ENCODE measurements around the gene PRSS33. TPM values are rescaled to one million over a fixed set of nuclear protein-coding genes. Genes with fewer than 3 reads are reported as not detected.

PRSS33 gene
- total RNA-seq, 2 donors from 2014 or later: not detected

- intact Hi-C loops (cut with DNase I, micrococcal nuclease): no loop called here
- peak; percentile 90 for ATAC-seq
Measured at GRCh38 chr16:2752035-2752849, 35.1 kb downstream of the PRSS33 start, which contains the start of gene SRRM2. TSS of gene SRRM2 (plus strand) at chr16:2752638. CDS start at chr16:2756365, 3,727 bp downstream.

GRCh38 chr16:2751577-2752034 lies 35.8 kb downstream of the PRSS33 start:
- DNase-seq: peak in 1 of 2 donors; percentile 40
- intact Hi-C loops (cut with DNase I, micrococcal nuclease): no loop called here
- no peak for ATAC-seq

More at GRCh38 chr16:2752035-2752849, 35.1 kb downstream of the PRSS33 start, which contains the start of gene SRRM2:
- DNase-seq: peak; percentile 94 to 97

- intact Hi-C loops (cut with DNase I, micrococcal nuclease): no loop called here
- DNase-seq: no peak
- no peak for ATAC-seq
Measured at GRCh38 chr16:2749936-2750335, 37.4 kb downstream of the PRSS33 start.

GRCh38 chr16:2749476-2749875 lies 37.9 kb downstream of the PRSS33 start:
- ATAC-seq (no peak), DNase-seq (no peak)
- intact Hi-C loops (cut with DNase I, micrococcal nuclease): no loop called here

- DNase-seq (no peak), ATAC-seq (no peak)
- intact Hi-C loops (cut with DNase I, micrococcal nuclease): no loop called here
Measured at GRCh38 chr16:2748757-2749455, 38.5 kb downstream of the PRSS33 start.

GRCh38 chr16:2745961-2746360 lies 41.4 kb downstream of the PRSS33 start:
- DNase-seq (no peak), ATAC-seq (no peak)
- intact Hi-C loops (cut with DNase I, micrococcal nuclease): no loop called here

GRCh38 chr16:2745116-2745890 lies 42.1 kb downstream of the PRSS33 start:
- no peak for DNase-seq
- ATAC-seq: no peak
- intact Hi-C loops (cut with DNase I, micrococcal nuclease): no loop called here

GRCh38 chr16:2744711-2745110 lies 42.6 kb downstream of the PRSS33 start:
- DNase-seq (no peak), ATAC-seq (no peak)
- intact Hi-C loops (cut with DNase I, micrococcal nuclease): no loop called here

- DNase-seq (no peak), ATAC-seq (no peak)
- intact Hi-C loops (cut with DNase I, micrococcal nuclease): no loop called here
Measured at GRCh38 chr16:2743007-2743810, 44.2 kb downstream of the PRSS33 start.

GRCh38 chr16:2742323-2743006 lies 44.9 kb downstream of the PRSS33 start:
- no peak for DNase-seq
- no peak for ATAC-seq
- intact Hi-C loops (cut with DNase I, micrococcal nuclease): no loop called here

GRCh38 chr16:2741168-2741567 lies 46.2 kb downstream of the PRSS33 start:
- intact Hi-C loops (cut with DNase I, micrococcal nuclease): no loop called here
- ATAC-seq (no peak), DNase-seq (no peak)

- no peak for ATAC-seq
- no peak for DNase-seq
- intact Hi-C loops (cut with DNase I, micrococcal nuclease): no loop called here
Measured at GRCh38 chr16:2740476-2740875, 46.9 kb downstream of the PRSS33 start.

- DNase-seq (no peak), ATAC-seq (no peak)
- intact Hi-C loops (cut with DNase I, micrococcal nuclease): no loop called here
Measured at GRCh38 chr16:2739625-2740430, 47.5 kb downstream of the PRSS33 start.

- intact Hi-C loops (cut with DNase I, micrococcal nuclease): no loop called here
- ATAC-seq (no peak), DNase-seq (no peak)
Measured at GRCh38 chr16:2738615-2739014, 48.7 kb downstream of the PRSS33 start.

- DNase-seq (no peak), ATAC-seq (no peak)
- intact Hi-C loops (cut with DNase I, micrococcal nuclease): no loop called here
Measured at GRCh38 chr16:2737895-2738418, 49.4 kb downstream of the PRSS33 start.

GRCh38 chr16:2737238-2737605 lies 50.1 kb downstream of the PRSS33 start:
- ATAC-seq (no peak), DNase-seq (no peak)
- intact Hi-C loops (cut with DNase I, micrococcal nuclease): no loop called here
